ENCODE results near the gene ISOC2.
"Not testable (repeated sequence)": the region's sequence is repeated elsewhere in the genome, so short reads cannot be mapped to it uniquely, and the experiment has no call there.

The ISOC2 gene
- 3.4 to 40.5 (median 11.9) reads per million in 9 experiments for total RNA-seq

DNA sequence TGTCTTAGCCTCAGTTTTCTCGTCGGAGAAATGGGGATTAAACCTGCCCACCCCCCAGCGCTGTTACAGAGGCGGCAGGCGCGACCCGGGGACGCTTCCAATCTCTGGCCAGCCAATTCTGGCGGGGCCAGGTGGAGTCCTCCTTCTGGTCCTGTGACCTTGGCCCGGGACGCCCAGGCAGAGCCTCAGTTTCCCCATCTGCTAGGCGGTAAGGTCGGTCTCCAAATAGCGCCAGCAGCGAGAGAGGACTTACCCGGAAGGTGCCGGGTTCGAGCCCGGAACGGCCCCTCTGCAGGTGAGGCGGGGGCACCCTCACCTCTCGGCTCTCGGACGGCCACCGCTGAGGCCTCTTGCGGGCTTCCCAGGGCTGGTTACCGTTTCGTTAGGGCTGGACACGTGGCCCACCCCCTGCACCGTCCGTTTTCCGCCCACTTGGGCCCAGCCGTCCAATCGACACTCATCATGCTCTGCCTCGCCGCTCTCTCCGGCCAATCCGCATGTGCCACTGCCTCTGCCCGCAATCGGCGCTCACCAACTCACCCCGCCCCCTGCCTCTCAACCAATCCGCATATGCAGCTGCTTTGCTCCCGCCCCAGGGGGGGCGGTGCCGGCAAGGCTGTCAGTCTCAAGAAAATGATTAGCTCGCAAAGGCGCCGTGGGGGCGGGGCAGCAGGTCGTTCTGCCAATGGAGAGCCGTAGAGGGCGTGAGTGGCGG, at the start of gene ISOC2:
TSS of gene ISOC2 (minus strand) at position 384 of the 715 bp plus-strand sequence. CDS start 5,156 bp downstream, outside the sequence.
- Mint-ChIP-seq H3K4me1 (ENCODE audit: low read depth in 2 of 2) (peaks cover 14 to 15% of the 10 kb centered on the region in 2 donors), H3K4me3 (peak within 1 kb of the TSS; percentile 90 to 91), H3K9me3 (no peaks in the 10 kb centered on the region), H3K27ac (peak within 1 kb of the TSS; percentile 77 to 89), H3K27me3 (no peaks in the 10 kb centered on the region), H3K36me3 (ENCODE audit: insufficient read depth) (peaks cover 12% of the 10 kb centered on the region)
- ATAC-seq (replicated peaks), result peak; percentile 94
- peak; percentile 100 for DNase-seq

DNA sequence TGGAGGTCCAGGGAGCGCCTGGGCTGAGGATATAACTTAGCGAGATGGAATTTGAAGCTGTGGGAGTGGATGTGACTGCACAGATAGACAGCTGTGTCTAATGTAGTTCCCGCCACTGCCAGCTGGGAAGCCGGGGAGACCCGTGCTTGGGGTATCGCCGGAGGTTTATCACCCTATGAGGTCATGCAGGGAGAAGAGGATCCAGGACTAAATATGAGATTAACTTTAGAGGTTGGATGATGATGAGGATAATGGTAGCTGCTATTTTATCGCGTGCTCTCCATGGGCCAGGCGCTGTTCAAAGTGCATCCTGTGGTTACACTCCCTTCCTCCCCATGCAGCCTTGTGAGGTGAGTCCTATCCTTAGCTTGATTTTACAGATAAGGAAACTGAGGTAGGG, 46.7 kb upstream of the ISOC2 start:
- DNase-seq, result no peak
- H3K27me3 Mint-ChIP-seq, result peaks cover 37 to 39% of the 10 kb centered on the region in 2 donors
- no peak for ATAC-seq (replicated peaks)

DNA sequence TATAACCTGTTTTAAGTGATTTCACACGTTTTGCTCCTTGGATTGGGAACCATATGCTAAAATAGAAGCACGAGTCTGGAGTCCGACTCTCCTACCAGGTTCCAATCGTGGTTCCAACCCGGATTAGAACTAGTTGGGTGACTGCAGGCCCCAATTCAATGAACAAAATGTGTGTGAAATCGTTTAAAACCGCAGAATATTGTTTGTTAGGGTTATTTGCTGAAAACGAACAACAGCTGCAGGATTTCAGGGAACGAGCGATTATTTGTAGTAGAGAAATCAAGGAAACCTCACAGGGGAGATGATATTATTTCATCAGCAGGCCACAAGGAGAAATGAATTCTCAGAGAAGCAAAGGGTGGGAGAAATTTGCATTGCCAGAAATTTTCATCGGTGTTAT, 43.5 kb upstream of the ISOC2 start:
- Mint-ChIP-seq H3K36me3 (ENCODE audit: insufficient read depth) (peaks cover 3% of the 10 kb centered on the region), H3K4me3 (no peak overlapping the region), H3K9me3 (no peaks in the 10 kb centered on the region), H3K27me3 (peaks cover 12 to 15% of the 10 kb centered on the region in 2 donors), H3K27ac (no peak overlapping the region), H3K4me1 (ENCODE audit: low read depth in 2 of 2) (peaks cover 9 to 13% of the 10 kb centered on the region in 2 donors)
- DNase-seq (no peak), ATAC-seq (replicated peaks) (no peak)

More for the DNA sequence above, 46.7 kb upstream of the ISOC2 start:
- H3K36me3 Mint-ChIP-seq (ENCODE audit: insufficient read depth), result peaks cover 4% of the 10 kb centered on the region
- H3K9me3 Mint-ChIP-seq, result no peaks in the 10 kb centered on the region
- peaks cover 9 to 11% of the 10 kb centered on the region in 2 donors for H3K4me1 Mint-ChIP-seq (ENCODE audit: low read depth in 2 of 2)
- H3K27ac Mint-ChIP-seq, result no peak overlapping the region
- H3K4me3 Mint-ChIP-seq, result no peak overlapping the region

DNA sequence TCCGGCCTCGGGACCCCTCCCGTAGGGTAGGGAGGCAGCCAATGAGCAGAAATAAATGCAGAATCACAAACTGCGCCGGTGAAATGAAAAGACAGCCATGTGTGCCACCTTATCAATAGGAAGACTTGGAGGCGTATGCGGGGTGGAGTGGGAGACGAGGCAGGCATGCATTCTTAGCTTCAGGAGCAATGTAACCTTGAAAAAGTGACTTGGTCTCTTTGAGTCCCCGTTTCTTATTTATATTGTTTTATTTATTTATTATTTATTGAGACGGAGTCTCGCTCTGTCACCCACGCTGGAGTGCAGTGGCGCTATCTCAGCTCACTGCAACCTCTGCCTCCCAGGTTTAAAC, 42.8 kb upstream of the ISOC2 start:
- peaks cover 12% of the 10 kb centered on the region in 2 donors for H3K27me3 Mint-ChIP-seq
- peak overlapping the region; percentile 77 to 87 for H3K4me3 Mint-ChIP-seq
- ATAC-seq (replicated peaks) (no peak), DNase-seq (no peak)
- peaks cover 3% of the 10 kb centered on the region for H3K36me3 Mint-ChIP-seq (ENCODE audit: insufficient read depth)
- H3K4me1 Mint-ChIP-seq (ENCODE audit: low read depth in 2 of 2), result peaks cover 9 to 13% of the 10 kb centered on the region in 2 donors
- H3K27ac Mint-ChIP-seq, result peak overlapping the region; percentile 83 to 89
- H3K9me3 Mint-ChIP-seq, result no peaks in the 10 kb centered on the region

DNA sequence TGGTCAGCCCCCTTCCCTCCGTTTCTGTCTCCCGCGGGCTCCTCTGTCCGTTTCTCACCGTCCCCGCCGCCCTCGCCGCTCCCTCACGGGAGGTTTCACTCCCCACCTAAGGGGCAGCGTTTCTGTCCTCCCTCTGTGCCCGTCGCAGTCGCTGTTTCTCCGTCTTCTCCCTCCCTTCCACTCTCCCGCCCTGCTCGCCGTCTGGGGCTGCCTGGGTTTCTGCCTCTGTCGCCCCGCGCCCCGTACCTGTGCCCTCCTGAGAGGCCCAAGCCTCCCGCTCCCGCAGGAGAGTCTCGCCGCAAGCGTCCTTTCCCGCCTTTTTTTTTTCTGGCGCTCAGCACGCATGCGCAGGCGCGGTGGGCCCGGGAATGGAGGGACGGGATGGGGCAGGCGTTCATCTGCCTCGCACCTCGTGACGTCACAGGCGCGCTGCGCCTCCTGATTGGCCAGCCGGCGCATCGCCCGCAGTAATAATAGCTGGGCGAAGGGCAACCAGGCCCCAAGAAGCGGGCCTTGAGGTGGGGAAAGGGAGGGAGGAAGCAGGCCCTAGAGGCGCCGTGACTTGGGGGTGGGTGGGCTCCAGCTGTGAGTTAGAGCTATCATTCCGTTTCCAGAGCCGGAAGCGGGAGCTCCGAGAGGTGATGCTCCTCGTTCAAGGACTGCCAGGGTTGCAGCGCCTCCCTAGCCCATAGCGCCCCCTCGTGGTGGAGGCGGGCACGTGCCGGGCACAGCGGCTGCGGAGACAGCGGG, 42.2 kb upstream of the ISOC2 start:
- H3K4me3 Mint-ChIP-seq, result peak overlapping the region; percentile 77 to 87
- H3K9me3 Mint-ChIP-seq, result no peaks in the 10 kb centered on the region
- peak; percentile 95 for ATAC-seq (replicated peaks)
- peaks cover 9 to 12% of the 10 kb centered on the region in 2 donors for H3K27me3 Mint-ChIP-seq
- peak; percentile 93 to 95 (median 94) for DNase-seq
- peaks cover 3% of the 10 kb centered on the region for H3K36me3 Mint-ChIP-seq (ENCODE audit: insufficient read depth)
- H3K4me1 Mint-ChIP-seq (ENCODE audit: low read depth in 2 of 2), result peaks cover 9 to 13% of the 10 kb centered on the region in 2 donors
- peak overlapping the region; percentile 83 to 89 for H3K27ac Mint-ChIP-seq

GRCh38 chr19:55503157-55503501, 41.7 kb upstream of the ISOC2 start:
- Mint-ChIP-seq H3K27me3 (peaks cover 8 to 9% of the 10 kb centered on the region in 2 donors), H3K27ac (peak overlapping the region; percentile 83 to 89), H3K9me3 (no peaks in the 10 kb centered on the region), H3K4me3 (peak overlapping the region; percentile 77 to 87), H3K4me1 (ENCODE audit: low read depth in 2 of 2) (peaks cover 9 to 13% of the 10 kb centered on the region in 2 donors), H3K36me3 (ENCODE audit: insufficient read depth) (peaks cover 3% of the 10 kb centered on the region)
- ATAC-seq (replicated peaks), result no peak
- DNase-seq, result no peak

- Mint-ChIP-seq H3K4me3 (peak overlapping the region in 1 of 2 donors; percentile 4), H3K36me3 (ENCODE audit: insufficient read depth) (peaks cover 3% of the 10 kb centered on the region), H3K27me3 (peaks cover under 1 to 2% of the 10 kb centered on the region in 2 donors), H3K27ac (peak overlapping the region in 1 of 2 donors; percentile 83), H3K4me1 (ENCODE audit: low read depth in 2 of 2) (peaks cover 9 to 13% of the 10 kb centered on the region in 2 donors), H3K9me3 (no peaks in the 10 kb centered on the region)
- ATAC-seq (replicated peaks) (no peak), DNase-seq (no peak)
Observed at GRCh38 chr19:55502197-55502952, 40.9 kb upstream of the ISOC2 start.

GRCh38 chr19:55500368-55500952, 39.0 kb upstream of the ISOC2 start:
- ATAC-seq (replicated peaks) (no peak), DNase-seq (no peak)
- no peak overlapping the region for H3K27ac Mint-ChIP-seq
- H3K9me3 Mint-ChIP-seq, result no peaks in the 10 kb centered on the region
- peaks cover 3% of the 10 kb centered on the region for H3K36me3 Mint-ChIP-seq (ENCODE audit: insufficient read depth)
- peaks cover 9 to 13% of the 10 kb centered on the region in 2 donors for H3K4me1 Mint-ChIP-seq (ENCODE audit: low read depth in 2 of 2)
- no peaks in the 10 kb centered on the region for H3K27me3 Mint-ChIP-seq
- H3K4me3 Mint-ChIP-seq, result no peak overlapping the region

- Mint-ChIP-seq H3K36me3 (ENCODE audit: insufficient read depth) (peaks cover 3% of the 10 kb centered on the region), H3K4me1 (ENCODE audit: low read depth in 2 of 2) (peaks cover 3 to 4% of the 10 kb centered on the region in 2 donors), H3K9me3 (no peaks in the 10 kb centered on the region), H3K27ac (no peak overlapping the region), H3K27me3 (peaks cover 0 to 10% of the 10 kb centered on the region in 2 donors), H3K4me3 (no peak overlapping the region)
- ATAC-seq (replicated peaks), result no peak
- DNase-seq, result no peak
Observed at GRCh38 chr19:55498246-55498840, 36.9 kb upstream of the ISOC2 start.

DNA sequence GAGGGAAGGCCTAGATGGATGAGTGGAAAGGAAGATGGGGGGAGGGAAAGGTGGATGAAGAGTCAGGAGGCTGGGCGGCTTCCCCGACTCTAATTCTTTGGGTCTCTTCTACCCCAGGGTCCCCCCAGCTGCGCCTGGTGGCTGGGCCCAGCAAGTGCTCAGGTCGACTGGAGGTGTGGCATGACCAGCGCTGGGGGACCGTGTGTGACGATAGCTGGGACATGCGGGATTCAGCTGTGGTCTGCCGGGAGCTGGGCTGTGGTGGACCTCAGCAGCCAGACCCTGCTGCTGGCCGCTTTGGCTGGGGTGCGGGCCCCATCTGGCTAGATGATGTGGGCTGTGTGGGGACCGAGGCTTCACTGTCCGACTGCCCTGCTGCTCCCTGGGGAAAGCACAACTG, 36.3 kb upstream of the ISOC2 start:
- ATAC-seq (replicated peaks), result no peak

GRCh38 chr19:55496820-55497219, 35.4 kb upstream of the ISOC2 start:
- peaks cover 6 to 25% of the 10 kb centered on the region in 2 donors for H3K27me3 Mint-ChIP-seq
- H3K36me3 Mint-ChIP-seq (ENCODE audit: insufficient read depth); H3K4me3 Mint-ChIP-seq; DNase-seq; H3K27ac Mint-ChIP-seq; H3K9me3 Mint-ChIP-seq; ATAC-seq (replicated peaks); H3K4me1 Mint-ChIP-seq (ENCODE audit: low read depth in 2 of 2): not testable (repeated sequence)

More for the DNA sequence above, 36.3 kb upstream of the ISOC2 start:
- H3K27ac Mint-ChIP-seq, result no peak overlapping the region
- H3K27me3 Mint-ChIP-seq, result peaks cover 5 to 16% of the 10 kb centered on the region in 2 donors
- H3K9me3 Mint-ChIP-seq, result no peaks in the 10 kb centered on the region
- peaks cover 0 to 1% of the 10 kb centered on the region in 2 donors for H3K4me1 Mint-ChIP-seq (ENCODE audit: low read depth in 2 of 2)
- H3K4me3 Mint-ChIP-seq, result no peak overlapping the region
- DNase-seq, result no peak
- H3K36me3 Mint-ChIP-seq (ENCODE audit: insufficient read depth), result no peaks in the 10 kb centered on the region

GRCh38 chr19:55495646-55496349, 34.4 kb upstream of the ISOC2 start:
- H3K4me3 Mint-ChIP-seq, result no peak overlapping the region
- H3K4me1 Mint-ChIP-seq (ENCODE audit: low read depth in 2 of 2), result peaks cover 0 to 1% of the 10 kb centered on the region in 2 donors
- no peaks in the 10 kb centered on the region for H3K9me3 Mint-ChIP-seq
- H3K27ac Mint-ChIP-seq, result no peak overlapping the region
- H3K27me3 Mint-ChIP-seq, result peaks cover 6 to 25% of the 10 kb centered on the region in 2 donors
- ATAC-seq (replicated peaks), result no peak
- DNase-seq, result no peak
- no peaks in the 10 kb centered on the region for H3K36me3 Mint-ChIP-seq (ENCODE audit: insufficient read depth)
